GM10248 (cell line): ENCODE results near the gene MYLK2.
A peak's percentile ranks its signal among the peaks of the same experiment; 100 is the strongest.

ENCODE experiments used
- CTCF ChIA-PET: fragments of 300-600 bp; sonication (Branson Sonifier 250); formaldehyde crosslinking; extraction: SDS; loops from one replicate; lab custom pipeline; 2021; ENCODE audit warnings: antibody characterized with exemption; lab: Yijun Ruan, JAX
- POLR2A ChIA-PET: fragments of 350-650 bp; sonication (Branson Sonifier 250); formaldehyde crosslinking; extraction: SDS; loops from one replicate; lab custom pipeline; 2020; ENCODE audit warnings: antibody characterized with exemption; lab: Yijun Ruan, JAX
- DNase-seq: peaks from one replicate; pipeline ENCODE4 v3.0.0; 2012; ENCODE audit errors: extremely low spot score
- CTCF ChIP-seq: IDR thresholded peaks from 2 replicates; pipeline ENCODE4 v1.5.1; 2012; ENCODE audit warnings: mild to moderate bottlenecking, low read depth; ENCODE audit errors: extremely low read depth, missing control alignments, control extremely low read depth

The MYLK2 gene

GRCh38 chr20:31820228-31820627 is 1.1 kb downstream of the MYLK2 start:
- ChIA-PET POLR2A (no interaction called here), CTCF (interaction anchor here (4.7 to 15.0 kb wide), 3 partner anchors 16 to 32 kb away, joined by 53 to 154 read pairs (median 87); partner anchors contain the start of gene FOXS1)
- no peak for DNase-seq
- TF ChIP-seq CTCF = no peak

- no peak for TF ChIP-seq CTCF
- DNase-seq = no peak
- POLR2A ChIA-PET = no interaction called here
- CTCF ChIA-PET = interaction anchor here (4.6 to 15.0 kb wide), 5 partner anchors 13 to 210 kb away, joined by 42 to 154 read pairs (median 61); partner anchors contain the start of gene FOXS1
Measured at GRCh38 chr20:31821427-31821826, 2.3 kb downstream of the MYLK2 start.

- TF ChIP-seq CTCF = peak; percentile 96
- CTCF ChIA-PET = interaction anchor here (0.6 to 15.0 kb wide), 49 partner anchors 9 to 956 kb away, joined by 3 to 154 read pairs (median 4); partner anchors contain the start of genes BCL2L1, FOXS1 and PDRG1
- peak; percentile 92 for DNase-seq
- POLR2A ChIA-PET = no interaction called here
Measured at GRCh38 chr20:31822421-31823330, 3.5 kb downstream of the MYLK2 start.

GRCh38 chr20:31823360-31824124 is 4.4 kb downstream of the MYLK2 start:
- no peak for TF ChIP-seq CTCF
- ChIA-PET CTCF (interaction anchor here (0.6 to 15.0 kb wide), 47 partner anchors 9 to 955 kb away, joined by 3 to 154 read pairs (median 4); partner anchors contain the start of genes BCL2L1, FOXS1 and PDRG1), POLR2A (no interaction called here)
- no peak for DNase-seq

- ChIA-PET CTCF (interaction anchor here (1.1 to 15.0 kb wide), 11 partner anchors 10 to 263 kb away, joined by 3 to 154 read pairs (median 31); partner anchors contain the start of genes FOXS1 and PDRG1), POLR2A (no interaction called here)
- no peak for TF ChIP-seq CTCF
- DNase-seq = no peak
Measured at GRCh38 chr20:31824125-31824485, 4.9 kb downstream of the MYLK2 start.
